ENCODE measurements around the gene BORCS5. TPM values are rescaled to one million over a fixed set of nuclear protein-coding genes. Genes with fewer than 3 reads are reported as not detected.

Gene BORCS5
- total and polyA plus RNA-seq, 2 of the 4 experiments (the other 2 are of a cell fraction) = 14.4 to 18.3 TPM

DNA sequence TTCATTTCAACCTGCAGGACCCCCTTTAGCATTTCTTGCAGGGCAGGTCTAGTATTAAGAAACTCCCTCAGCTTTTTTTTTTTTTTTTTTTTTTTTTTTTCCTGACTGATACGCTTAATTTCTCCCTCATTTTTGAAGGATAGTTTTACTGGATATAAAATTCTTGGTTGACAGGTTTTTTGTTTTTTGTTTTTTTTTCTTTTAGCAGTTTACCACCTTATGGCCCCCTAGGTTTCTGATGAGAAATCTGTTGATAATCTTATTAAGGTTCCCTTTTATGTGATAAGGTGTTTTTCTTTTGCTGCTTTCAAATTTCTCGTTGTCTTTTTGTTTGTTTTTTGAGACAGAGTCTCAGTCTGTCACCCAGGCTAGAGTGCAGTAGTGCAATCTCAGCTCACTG is 66.5 kb downstream of the BORCS5 start:
- no peak overlapping the region for H2AK9ac ChIP-seq (replicated peaks; ENCODE audit: low read depth, low read length, poor library complexity)
- no peak overlapping the region for H2BK15ac ChIP-seq (ENCODE audit: low read depth, low read length)
- H2BK120ac ChIP-seq (ENCODE audit: low read depth, low read length) = no peak overlapping the region
- no TSS peak for BruUV-seq (replicated peaks)
- TF ChIP-seq FOS (IDR thresholded peaks at IDR 0.05; ENCODE audit: low read depth, low read length) (no peak), MAZ (IDR thresholded peaks at IDR 0.05; ENCODE audit: borderline replicate concordance, low read depth, low read length) (no peak), RFX5 (IDR thresholded peaks at IDR 0.05; ENCODE audit: low read depth, low read length) (no peak), MAFK (IDR thresholded peaks at IDR 0.05; ENCODE audit: low read depth, low read length) (no peak), CEBPB (IDR thresholded peaks at IDR 0.05; ENCODE audit: low read depth, low read length) (no peak), MXI1 (IDR thresholded peaks at IDR 0.05; ENCODE audit: borderline replicate concordance, low read depth, low read length) (no peak), RAD21 (IDR thresholded peaks at IDR 0.05; ENCODE audit: low read length) (no peak), SMC3 (IDR thresholded peaks at IDR 0.05; ENCODE audit: low read depth, low read length) (no peak), BHLHE40 (IDR thresholded peaks at IDR 0.05; ENCODE audit: low read depth, low read length) (no peak)
- TF ChIP-seq, protein P1, sequence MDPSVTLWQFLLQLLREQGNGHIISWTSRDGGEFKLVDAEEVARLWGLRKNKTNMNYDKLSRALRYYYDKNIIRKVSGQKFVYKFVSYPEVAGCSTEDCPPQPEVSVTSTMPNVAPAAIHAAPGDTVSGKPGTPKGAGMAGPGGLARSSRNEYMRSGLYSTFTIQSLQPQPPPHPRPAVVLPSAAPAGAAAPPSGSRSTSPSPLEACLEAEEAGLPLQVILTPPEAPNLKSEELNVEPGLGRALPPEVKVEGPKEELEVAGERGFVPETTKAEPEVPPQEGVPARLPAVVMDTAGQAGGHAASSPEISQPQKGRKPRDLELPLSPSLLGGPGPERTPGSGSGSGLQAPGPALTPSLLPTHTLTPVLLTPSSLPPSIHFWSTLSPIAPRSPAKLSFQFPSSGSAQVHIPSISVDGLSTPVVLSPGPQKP (IDR thresholded peaks at IDR 0.05; ENCODE audit: borderline replicate concordance, low read depth, low read length) = no peak
- dilution Hi-C loops (cut with HindIII; ENCODE audit: low sequenced_read_pairs, unreplicated experiment) = no loop called here
- H2BK20ac ChIP-seq (ENCODE audit: low read depth, low read length) = no peak overlapping the region
- ATAC-seq (ENCODE audit: low read depth) = no peak
- in situ Hi-C loops (cut with MboI; ENCODE audit: low sequenced_read_pairs) = no loop called here
- H3K27ac ChIP-seq (ENCODE audit: insufficient read depth, low read length) = no peak overlapping the region
- intact Hi-C loops (cut with micrococcal nuclease) = no loop called here
- POLR2A ChIA-PET (ENCODE audit: unreplicated experiment) = no interaction called here
- no peak overlapping the region for H3K4ac ChIP-seq (ENCODE audit: low read depth, low read length)
- H4K91ac ChIP-seq (ENCODE audit: insufficient read depth, low read depth, low read length) = no peak overlapping the region
- no peaks in the 10 kb centered on the region for H3K27me3 ChIP-seq (ENCODE audit: control insufficient read depth, insufficient read depth, low read length)
- no peak overlapping the region for H3K56ac ChIP-seq (ENCODE audit: extremely low read depth, insufficient read depth, low read length)
- H4K8ac ChIP-seq (ENCODE audit: low read depth in 2 of 2, low read length in 2 of 2) = no peak overlapping the region
- peaks cover 4% of the 10 kb centered on the region for H3K9me3 ChIP-seq (ENCODE audit: control insufficient read depth, insufficient read depth, low read length)
- no peak overlapping the region for H2AK5ac ChIP-seq (ENCODE audit: low read depth, low read length)
- no peak overlapping the region for H2BK5ac ChIP-seq (ENCODE audit: low read depth, low read length, poor library complexity, severe bottlenecking)
- no peak overlapping the region for H3K18ac ChIP-seq (ENCODE audit: low read depth, low read length)
- no peak overlapping the region for H3K9ac ChIP-seq (ENCODE audit: low read depth, low read length)
- no peak overlapping the region for H3K4me2 ChIP-seq (ENCODE audit: low read depth, low read length)
- no peak overlapping the region for H2AFZ ChIP-seq (replicated peaks; ENCODE audit: low read length, poor library complexity)
- WGBS, 2 experiments (ENCODE audit: extremely low coverage in 2 of 2, insufficient read length in 1 of 2) = no CpG with 5 or more reads among the region's 2 CpGs
- H3K9me1 ChIP-seq (ENCODE audit: insufficient read depth, low read length) = no peaks in the 10 kb centered on the region
- H4K20me1 ChIP-seq (ENCODE audit: insufficient read depth, low read length) = no peaks in the 10 kb centered on the region
- H3K36me3 ChIP-seq (ENCODE audit: control insufficient read depth, insufficient read depth, low read length) = no peaks in the 10 kb centered on the region
- H4K5ac ChIP-seq (ENCODE audit: low read depth, low read length) = no peak overlapping the region
- CTCF ChIA-PET = no interaction called here
- no peak for DNase-seq
- H3K4me3 ChIP-seq (ENCODE audit: insufficient read depth, low read depth, low read length) = no peak overlapping the region
- H3K4me1 ChIP-seq (ENCODE audit: control insufficient read depth, insufficient read depth, low read length) = peaks cover 9% of the 10 kb centered on the region
- no peak overlapping the region for H3K14ac ChIP-seq (replicated peaks; ENCODE audit: low read depth, low read length)
- no peak overlapping the region for H3K23ac ChIP-seq (ENCODE audit: low read depth, low read length)
- H3K79me1 ChIP-seq (ENCODE audit: low read depth in 1 of 2, low read length in 2 of 2) = peaks cover 4 to 14% of the 10 kb centered on the region in 2 experiments; a peak in 1 of 4 replicates

Measured in IMR-90 (cell line).